GM23338 (cell line): ENCODE data around the gene ESRRB. TPM values are rescaled to one million over a fixed set of nuclear protein-coding genes. Genes with fewer than 3 reads are reported as not detected.

Source experiments
- ATAC-seq: fragments of 200-7000 bp; cut with Tn5 transposase; 3 replicates; pipeline ENCODE4 v1.9.1; 2020
- DNase-seq: peaks from one replicate; pipeline ENCODE4 v3.0.0-alpha.2; 2015; ENCODE audit warnings: low spot score
- H2AFZ ChIP-seq: fragments of 200-600 bp; sonication (generic); 2 replicates; pipeline ENCODE4 v1.8.0; 2016; ENCODE audit warnings: antibody characterized with exemption, mild to moderate bottlenecking, moderate library complexity
- H3F3A ChIP-seq: fragments of 200-600 bp; sonication (generic); replicated peaks from 2 replicates; pipeline ENCODE4 v1.8.0; 2017; ENCODE audit warnings: antibody characterized with exemption, mixed run types, low read depth
- H3K27ac ChIP-seq: fragments of 200-600 bp; sonication (generic); 2 replicates; pipeline ENCODE4 v1.6.1; 2016; ENCODE audit warnings: low read depth
- H3K27me3 ChIP-seq: fragments of 200-600 bp; sonication (generic); 2 replicates; pipeline ENCODE4 v1.8.0; 2016; ENCODE audit warnings: mild to moderate bottlenecking, mixed run types, moderate library complexity; ENCODE audit not compliant: insufficient read depth
- H3K36me3 ChIP-seq: fragments of 200-600 bp; sonication (generic); 2 replicates; pipeline ENCODE4 v1.8.0; 2016; ENCODE audit warnings: mild to moderate bottlenecking; ENCODE audit not compliant: insufficient read depth
- H3K4me1 ChIP-seq: fragments of 200-600 bp; sonication (generic); 2 replicates; pipeline ENCODE4 v1.8.0; 2016; ENCODE audit warnings: mild to moderate bottlenecking, moderate library complexity; ENCODE audit not compliant: insufficient read depth
- H3K4me2 ChIP-seq: fragments of 200-600 bp; sonication (generic); 2 replicates; pipeline ENCODE4 v1.7.1; 2017; ENCODE audit warnings: mixed run types
- H3K4me3 ChIP-seq: fragments of 200-600 bp; sonication (generic); 2 replicates; pipeline ENCODE4 v1.6.1; 2016; ENCODE audit warnings: mixed run types
- H3K79me2 ChIP-seq: fragments of 200-600 bp; sonication (generic); replicated peaks from 2 replicates; pipeline ENCODE4 v1.8.0; 2017; ENCODE audit warnings: mild to moderate bottlenecking; ENCODE audit not compliant: insufficient read depth
- H3K9me2 ChIP-seq: fragments of 200-600 bp; sonication (generic); 2 replicates; pipeline ENCODE4 v1.8.0; 2017; ENCODE audit not compliant: insufficient read depth
- H4K20me1 ChIP-seq: fragments of 200-600 bp; sonication (generic); replicated peaks from 2 replicates; pipeline ENCODE4 v1.8.0; 2017; ENCODE audit warnings: mild to moderate bottlenecking; ENCODE audit not compliant: insufficient read depth
- H3K27ac Mint-ChIP-seq: 2 replicates; pipeline ENCODE4 v1.8.0; 2020; ENCODE audit warnings: inconsistent platforms, mild to moderate bottlenecking, moderate library complexity, mixed read lengths
- H3K27me3 Mint-ChIP-seq: 3 replicates; pipeline ENCODE4 v1.8.0; 2022; ENCODE audit warnings: low read depth, mild to moderate bottlenecking, moderate library complexity, mixed read lengths, inconsistent platforms; ENCODE audit not compliant: insufficient read depth, poor library complexity
- H3K36me3 Mint-ChIP-seq: 3 replicates; pipeline ENCODE4 v1.8.0; 2021; ENCODE audit warnings: low read depth, mild to moderate bottlenecking, inconsistent platforms, moderate library complexity, mixed read lengths
- H3K4me1 Mint-ChIP-seq: 3 replicates; pipeline ENCODE4 v1.8.0; 2020; ENCODE audit warnings: mild to moderate bottlenecking, inconsistent platforms, mixed read lengths
- H3K4me3 Mint-ChIP-seq: 3 replicates; pipeline ENCODE4 v1.8.0; 2021; ENCODE audit warnings: moderate library complexity, mild to moderate bottlenecking, inconsistent platforms, mixed read lengths
- H3K9me3 Mint-ChIP-seq: 3 replicates; pipeline ENCODE4 v1.8.0; 2020; ENCODE audit warnings: moderate library complexity, mild to moderate bottlenecking, inconsistent platforms, mixed read lengths
- CREB1 ChIP-seq: fragments of 250-450 bp; sonication (Bioruptor Pico); IDR thresholded peaks from 2 replicates; pipeline ENCODE4 v1.5.0; 2020; ENCODE audit warnings: low read depth, mild to moderate bottlenecking, moderate library complexity
- CTCF ChIP-seq, 2 experiments: fragments of 200-600 bp in 1 of 2; sonication (generic) in 1 of 2; conservative IDR thresholded peaks; 2 replicates each; pipeline versions ENCODE4 v1.5.1 to v1.6.1; 2016 to 2017; ENCODE audit warnings: antibody characterized with exemption in 2 of 2, low read depth in 2 of 2, mild to moderate bottlenecking in 2 of 2, moderate library complexity in 1 of 2
- ETS1 ChIP-seq: IDR thresholded peaks from 2 replicates; pipeline ENCODE4 v1.6.1; 2016; ENCODE audit warnings: antibody characterized with exemption
- EZH2 ChIP-seq: fragments of 200-600 bp; sonication (generic); IDR thresholded peaks from one replicate; pipeline ENCODE4 v1.8.0; 2017; ENCODE audit warnings: antibody characterized with exemption, mild to moderate bottlenecking, low read depth; ENCODE audit not compliant: unreplicated experiment
- EZH2phosphoT487 ChIP-seq: fragments of 200-600 bp; sonication (generic); IDR thresholded peaks from one replicate; pipeline ENCODE4 v1.8.1; 2018; ENCODE audit warnings: antibody characterized with exemption; ENCODE audit not compliant: unreplicated experiment
- JUNB ChIP-seq: IDR thresholded peaks from one replicate; pipeline ENCODE4 v1.6.1; 2016; ENCODE audit warnings: antibody characterized with exemption; ENCODE audit not compliant: unreplicated experiment
- NANOG ChIP-seq: IDR thresholded peaks from 2 replicates; pipeline ENCODE4 v1.6.1; 2016; ENCODE audit warnings: antibody characterized with exemption, borderline replicate concordance
- POLR2AphosphoS5 ChIP-seq: IDR thresholded peaks from 2 replicates; pipeline ENCODE4 v1.6.1; 2016; ENCODE audit warnings: antibody characterized with exemption, low read depth
- REST ChIP-seq: IDR thresholded peaks from one replicate; pipeline ENCODE4 v1.6.1; 2018; ENCODE audit warnings: antibody characterized with exemption; ENCODE audit not compliant: unreplicated experiment
- STAT1 ChIP-seq: IDR thresholded peaks from one replicate; pipeline ENCODE4 v1.6.1; 2016; ENCODE audit warnings: antibody characterized with exemption; ENCODE audit not compliant: unreplicated experiment
- ZNF114 ChIP-seq: fragments of 250-450 bp; sonication (Bioruptor Pico); IDR thresholded peaks from 2 replicates; pipeline ENCODE4 v1.5.0; 2020; ENCODE audit warnings: mild to moderate bottlenecking, moderate library complexity
- ZNF331 ChIP-seq: fragments of 250-450 bp; sonication (Bioruptor Pico); IDR thresholded peaks from 2 replicates; pipeline ENCODE4 v1.5.0; 2020; ENCODE audit warnings: low read depth, mild to moderate bottlenecking, moderate library complexity
- ZNF462 ChIP-seq: fragments of 250-450 bp; sonication (Bioruptor Pico); IDR thresholded peaks from 2 replicates; pipeline ENCODE4 v1.5.0; 2020; ENCODE audit warnings: mild to moderate bottlenecking, moderate library complexity
- polyA plus RNA-seq: library from polyadenylated mRNA; unstranded; fragments of >200 nt; fragmentation: Nextera tagmentation; extraction: Ambion mirVana; gene quantifications from 2 replicates; pipeline ENCODE4 v1.2.1, GENCODE V29; 2016
- total RNA-seq: library from RNA; depleted of rRNA; stranded (reverse); fragments of >200 nt; shearing (Covaris generic); gene quantifications from 2 replicates; pipeline ENCODE4 v1.2.3, GENCODE V29; 2014

ESRRB gene
- total and polyA plus RNA-seq, 2 experiments from 2014 or later, result 0.31 to 0.52 TPM

GRCh38 chr14:76518366-76518765, 142.4 kb downstream of the ESRRB start:
- H3K9me2 ChIP-seq, result no peaks in the 10 kb centered on the region
- Mint-ChIP-seq H3K27me3 (no peaks in the 10 kb centered on the region), H3K9me3 (peaks cover 6% of the 10 kb centered on the region; the same call in 2 of the 3 replicates), H3K27ac (no peak overlapping the region), H3K36me3 (no peaks in the 10 kb centered on the region), H3K4me1 (no peaks in the 10 kb centered on the region), H3K4me3 (no peak overlapping the region)
- H3K27me3 ChIP-seq, result no peaks in the 10 kb centered on the region
- no peaks in the 10 kb centered on the region for H3K36me3 ChIP-seq
- ATAC-seq (no peak), DNase-seq (no peak)
- TF ChIP-seq ZNF114 (CRISPR knock-in tag) (no peak), ZNF331 (CRISPR knock-in tag) (no peak), CTCF (conservative IDR thresholded peaks at IDR 0.05; ENCODE audit: low read depth in 2 of 2) (no peak), POLR2AphosphoS5 (no peak), EZH2 (no peak), REST (no peak), STAT1 (no peak), JUNB (no peak), NANOG (no peak), ZNF462 (CRISPR knock-in tag) (no peak), ETS1 (no peak), EZH2phosphoT487 (no peak), CREB1 (CRISPR knock-in tag) (no peak)
- H3K4me3 ChIP-seq, result no peak overlapping the region
- no peak overlapping the region for H2AFZ ChIP-seq
- H3K27ac ChIP-seq, result no peak overlapping the region
- H3K4me2 ChIP-seq, result no peak overlapping the region
- no peaks in the 10 kb centered on the region for H3F3A ChIP-seq
- no peaks in the 10 kb centered on the region for H3K4me1 ChIP-seq
- no peaks in the 10 kb centered on the region for H3K79me2 ChIP-seq
- no peaks in the 10 kb centered on the region for H4K20me1 ChIP-seq
